Adrenal gland (tissue), 12 donors: ENCODE results near the gene TPST1. TPM values are rescaled to one million over a fixed set of nuclear protein-coding genes. Genes with fewer than 3 reads are reported as not detected.

Experiments used
- DNase-seq, 7 donors: peaks; one replicate each; pipeline ENCODE4 v3.0.0-alpha.2; 2019 to 2020
- H3K27ac ChIP-seq, 5 donors: fragments of 200-600 bp; sonication (generic) in 4 of 5; 1 replicate in 3 of 5; 2 replicates in 2 of 5; pipeline versions ENCODE4 v1.5.1 to v1.8.0; 2016 to 2020; ENCODE audit warnings: mild to moderate bottlenecking in 1 of 5
- H3K27me3 ChIP-seq: fragments of 200-600 bp; 2 replicates; pipeline ENCODE4 v1.8.0; 2021
- H3K36me3 ChIP-seq, 2 donors: fragments of 200-600 bp; replicated peaks in 1 of 2; 1 replicate in 1 of 2; 2 replicates in 1 of 2; pipeline versions ENCODE4 v1.5.1 to v1.8.0; 2018 to 2022
- H3K4me1 ChIP-seq, 2 donors: fragments of 200-600 bp; replicated peaks in 1 of 2; 1 replicate in 1 of 2; 2 replicates in 1 of 2; pipeline versions ENCODE4 v1.5.1 to v1.8.0; 2018 to 2021
- H3K4me3 ChIP-seq, 4 donors: fragments of 200-600 bp; sonication (generic) in 3 of 4; one replicate each; pipeline ENCODE4 v1.5.1; 2016 to 2018
- H3K9me3 ChIP-seq, 3 donors: fragments of 200-600 bp; sonication (generic) in 1 of 3; replicated peaks in 1 of 3; 1 replicate in 2 of 3; 2 replicates in 1 of 3; pipeline versions ENCODE4 v1.5.1 to v1.8.0; 2016 to 2021
- POLR2A ChIP-seq, 2 donors: fragments of 450-650 bp; IDR thresholded peaks; one replicate each; pipeline ENCODE4 v1.6.1; 2017; ENCODE audit warnings: antibody characterized with exemption in 2 of 2, mild to moderate bottlenecking in 2 of 2, moderate library complexity in 1 of 2
- WGBS, 4 donors: extraction: QIAGEN DNeasy Blood & Tissue Kit in 2 of 4; methylation state at CpG; one replicate each; pipeline versions ENCODE4 v1.1.5 to v1.1.7; 2013 to 2017; 5-methylcytosine and 5-hydroxymethylcytosine counted together
- intact Hi-C, 2 donors: fragments of 100-400 bp; cut with DNase I; formaldehyde crosslinking; loops; one replicate each; pipeline versions ENCODE4 v1.14.1 to v1.15.0; 2022 to 2023
- polyA plus RNA-seq, 3 donors: library from polyadenylated mRNA; stranded (reverse); fragments of 200-250 nt in 2 of 3; fragments of 350-450 nt in 1 of 3; fragmentation: Illumina TruSeq in 1 of 3; extraction: RNeasy Lipid Tissue Mini Kit (QIAGEN cat#74804) in 1 of 3; gene quantifications; one replicate each; pipeline ENCODE4 v1.2.3, GENCODE V29; 2013 to 2014
- total RNA-seq, 9 donors: library from RNA; depleted of rRNA in 4 of 9; stranded (reverse); fragments of >200 nt in 4 of 9; fragments of 120-200 nt in 1 of 9; fragmentation: NEBNext Ultra II Directional in 1 of 9; extraction: Animal tissue kit (Norgen Biotek cat#: 25700) in 1 of 9; gene quantifications; one replicate each; pipeline versions ENCODE4 v1.1.0 to v1.2.4, GENCODE V29; 2013 to 2023
- TF ChIP-seq, protein P1 (sequence below), 6 experiments: fragments of 450-650 bp in 4 of 6; fragments of 200-600 bp in 2 of 6; sonication (generic) in 1 of 6; IDR thresholded peaks; 1 replicate in 5 of 6; 2 replicates in 1 of 6; pipeline versions ENCODE4 v1.5.1 to v1.8.0; 2016 to 2021; ENCODE audit warnings: antibody characterized with exemption in 6 of 6, mild to moderate bottlenecking in 2 of 6, moderate library complexity in 1 of 6
- donor health status: healthy with polysubstance abuse.
- donor health status: Bipolar disorder and iron deficiency.
- donor health status: DM: yes; HTN: yes; CAD: no.
- donor health status: DM: no; HTN: no; CAD: no.
- donor health status: DM: no; HTN: no; CAD: no.
- donor health status: DM: yes; HTN: yes; CAD: no.

The TPST1 gene
- total and polyA plus RNA-seq, 12 donors, result 6.8 to 70.2 (median 27.2) TPM

DNA sequence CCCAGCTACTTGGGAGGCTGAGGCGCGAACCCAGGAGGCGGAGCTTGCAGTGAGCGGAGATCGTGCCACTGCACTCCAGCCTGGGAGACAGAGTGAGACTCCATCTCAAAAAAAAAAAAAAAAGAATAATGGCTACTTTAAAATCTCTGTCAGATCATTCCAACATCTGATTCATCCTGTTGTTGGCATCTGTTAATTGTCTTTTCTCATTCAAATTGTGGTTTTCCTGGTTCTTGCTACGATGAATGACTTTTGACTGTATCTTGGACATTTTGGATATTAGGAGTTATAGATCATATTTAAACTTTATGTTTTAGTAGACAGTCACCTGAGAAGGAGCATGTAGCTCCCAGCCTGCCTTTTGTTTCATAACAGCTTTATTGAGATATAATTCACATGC lies 8.5 kb downstream of the TPST1 start:
- Histone ChIP-seq H3K27ac (no peak overlapping the region), H3K4me1 (no peaks in the 10 kb centered on the region), H3K9me3 (no peaks in the 10 kb centered on the region), H3K4me3 (no peak overlapping the region), H3K36me3 (no peaks in the 10 kb centered on the region), H3K27me3 (no peaks in the 10 kb centered on the region)
- WGBS, 4 donors, result 81 to 86% (median 84%) methylated on average over 6 of the region's 6 CpGs
- intact Hi-C loops, result no loop called here
- TF ChIP-seq, protein P1, sequence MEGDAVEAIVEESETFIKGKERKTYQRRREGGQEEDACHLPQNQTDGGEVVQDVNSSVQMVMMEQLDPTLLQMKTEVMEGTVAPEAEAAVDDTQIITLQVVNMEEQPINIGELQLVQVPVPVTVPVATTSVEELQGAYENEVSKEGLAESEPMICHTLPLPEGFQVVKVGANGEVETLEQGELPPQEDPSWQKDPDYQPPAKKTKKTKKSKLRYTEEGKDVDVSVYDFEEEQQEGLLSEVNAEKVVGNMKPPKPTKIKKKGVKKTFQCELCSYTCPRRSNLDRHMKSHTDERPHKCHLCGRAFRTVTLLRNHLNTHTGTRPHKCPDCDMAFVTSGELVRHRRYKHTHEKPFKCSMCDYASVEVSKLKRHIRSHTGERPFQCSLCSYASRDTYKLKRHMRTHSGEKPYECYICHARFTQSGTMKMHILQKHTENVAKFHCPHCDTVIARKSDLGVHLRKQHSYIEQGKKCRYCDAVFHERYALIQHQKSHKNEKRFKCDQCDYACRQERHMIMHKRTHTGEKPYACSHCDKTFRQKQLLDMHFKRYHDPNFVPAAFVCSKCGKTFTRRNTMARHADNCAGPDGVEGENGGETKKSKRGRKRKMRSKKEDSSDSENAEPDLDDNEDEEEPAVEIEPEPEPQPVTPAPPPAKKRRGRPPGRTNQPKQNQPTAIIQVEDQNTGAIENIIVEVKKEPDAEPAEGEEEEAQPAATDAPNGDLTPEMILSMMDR (IDR thresholded peaks at IDR 0.05), result no peak
- TF ChIP-seq POLR2A (IDR thresholded peaks at IDR 0.05), result no peak
- DNase-seq, result peak in 1 of 7 donors; percentile 50

- 93 to 100% (median 97%) methylated on average over 4 of the region's 4 CpGs for WGBS, 4 donors
- Histone ChIP-seq H3K27ac (no peak overlapping the region), H3K4me3 (no peak overlapping the region), H3K9me3 (no peaks in the 10 kb centered on the region), H3K4me1 (no peaks in the 10 kb centered on the region), H3K27me3 (no peaks in the 10 kb centered on the region), H3K36me3 (no peaks in the 10 kb centered on the region)
- TF ChIP-seq POLR2A (IDR thresholded peaks at IDR 0.05), result no peak
- TF ChIP-seq, protein P1 (IDR thresholded peaks at IDR 0.05), result no peak
- DNase-seq, result no peak
- intact Hi-C loops, result no loop called here
Measured at GRCh38 chr7:66216687-66217086, 11.6 kb downstream of the TPST1 start.

- no peak for TF ChIP-seq POLR2A (IDR thresholded peaks at IDR 0.05)
- TF ChIP-seq, protein P1 (IDR thresholded peaks at IDR 0.05), result no peak
- Histone ChIP-seq H3K9me3 (no peaks in the 10 kb centered on the region), H3K27ac (no peak overlapping the region), H3K4me1 (peaks cover 5 to 8% of the 10 kb centered on the region in 2 donors), H3K4me3 (no peak overlapping the region), H3K27me3 (no peaks in the 10 kb centered on the region), H3K36me3 (no peaks in the 10 kb centered on the region)
- 82 to 91% (median 86%) methylated on average over 1 of the region's 1 CpG for WGBS, 4 donors
- no peak for DNase-seq
- intact Hi-C loops, result no loop called here
Measured at GRCh38 chr7:66219805-66220204, 14.7 kb downstream of the TPST1 start.

GRCh38 chr7:66221442-66221841 lies 16.3 kb downstream of the TPST1 start:
- DNase-seq, result no peak
- intact Hi-C loops, result no loop called here
- Histone ChIP-seq H3K36me3 (no peaks in the 10 kb centered on the region), H3K27ac (no peak overlapping the region), H3K27me3 (no peaks in the 10 kb centered on the region), H3K4me3 (no peak overlapping the region), H3K9me3 (no peaks in the 10 kb centered on the region), H3K4me1 (peaks cover 5 to 8% of the 10 kb centered on the region in 2 donors)
- TF ChIP-seq POLR2A (IDR thresholded peaks at IDR 0.05), result no peak
- TF ChIP-seq, protein P1 (IDR thresholded peaks at IDR 0.05), result no peak
- WGBS, 4 donors, result 65 to 86% (median 79%) methylated on average over 3 of the region's 3 CpGs
